Fibroblast of lung (primary cell): ENCODE measurements around the gene RDH16. TPM values are rescaled to one million over a fixed set of nuclear protein-coding genes. Genes with fewer than 3 reads are reported as not detected.

ENCODE experiments used
- DNase-seq, 2 donors: peaks; one replicate each; pipeline versions ENCODE4 v3.0.0 to v3.0.0-alpha.2; 2010; ENCODE audit warnings: low read depth in 2 of 2
- H2AFZ ChIP-seq: 2 replicates; pipeline ENCODE4 v1.5.1; 2012; ENCODE audit warnings: low read length, control low read depth, inconsistent platforms
- H3K27ac ChIP-seq: 2 replicates; pipeline ENCODE4 v1.5.1; 2011; ENCODE audit warnings: low read length, control low read depth; ENCODE audit not compliant: insufficient read depth
- H3K27me3 ChIP-seq: 2 replicates; pipeline ENCODE4 v1.5.1; 2011; ENCODE audit warnings: mild to moderate bottlenecking, low read length; ENCODE audit not compliant: control insufficient read depth, insufficient read depth
- H3K36me3 ChIP-seq: 2 replicates; pipeline ENCODE4 v1.5.1; 2011; ENCODE audit warnings: low read length; ENCODE audit not compliant: control insufficient read depth, insufficient read depth
- H3K4me1 ChIP-seq: 2 replicates; pipeline ENCODE4 v1.5.1; 2011; ENCODE audit warnings: low read length; ENCODE audit not compliant: control insufficient read depth, insufficient read depth; ENCODE audit errors: extremely low read depth
- H3K4me2 ChIP-seq: 2 replicates; pipeline ENCODE4 v1.5.1; 2011; ENCODE audit warnings: low read length, control low read depth; ENCODE audit not compliant: insufficient read depth; ENCODE audit errors: extremely low read depth
- H3K4me3 ChIP-seq, 4 experiments: fragments of 200-600 bp in 1 of 4; sonication (generic) in 1 of 4; replicated peaks in 1 of 4; 2 replicates each; pipeline ENCODE4 v1.5.1; 2011 to 2016; ENCODE audit warnings: low read length in 4 of 4, low read depth in 3 of 4, mild to moderate bottlenecking in 3 of 4, control low read depth in 2 of 4, inconsistent platforms in 1 of 4, mixed read lengths in 1 of 4; ENCODE audit not compliant: insufficient read depth in 1 of 4; ENCODE audit errors: control extremely low read depth in 1 of 4
- H3K79me2 ChIP-seq: 2 replicates; pipeline ENCODE4 v1.5.1; 2012; ENCODE audit warnings: mild to moderate bottlenecking, low read length, inconsistent platforms; ENCODE audit not compliant: control insufficient read depth, insufficient read depth
- H3K9ac ChIP-seq: 2 replicates; pipeline ENCODE4 v1.5.1; 2011; ENCODE audit warnings: mild to moderate bottlenecking, low read length, control low read depth; ENCODE audit not compliant: insufficient read depth
- H3K9me3 ChIP-seq: 2 replicates; pipeline ENCODE4 v1.5.1; 2012; ENCODE audit warnings: low read depth, low read length; ENCODE audit not compliant: control insufficient read depth, insufficient read depth
- H4K20me1 ChIP-seq: 2 replicates; pipeline ENCODE4 v1.5.1; 2011; ENCODE audit warnings: low read length; ENCODE audit not compliant: control insufficient read depth, insufficient read depth; ENCODE audit errors: extremely low read depth
- CTCF ChIP-seq, 2 donors: IDR thresholded peaks in 1 of 2; conservative IDR thresholded peaks in 1 of 2; 1 replicate in 1 of 2; 2 replicates in 1 of 2; pipeline ENCODE4 v1.5.1; 2011 to 2012; ENCODE audit warnings: low read length in 2 of 2, control low read depth in 1 of 2, inconsistent platforms in 1 of 2, low read depth in 1 of 2, mild to moderate bottlenecking in 1 of 2
- EZH2 ChIP-seq: IDR thresholded peaks from 2 replicates; pipeline ENCODE4 v1.5.1; 2012; ENCODE audit warnings: low read length, control low read depth, mild to moderate bottlenecking; ENCODE audit errors: missing control alignments
- polyA plus RNA-seq, 2 donors: library from polyadenylated mRNA; depleted of rRNA in 1 of 2; stranded (reverse) in 1 of 2; unstranded in 1 of 2; fragments of >200 nt; gene quantifications; 2 replicates each; pipeline ENCODE4 v1.2.1, GENCODE V29; 2011 to 2012; ENCODE audit warnings: missing spikeins in 1 of 2
- total RNA-seq: library from RNA; depleted of rRNA; stranded (reverse); fragments of >200 nt; gene quantifications from 2 replicates; pipeline ENCODE4 v1.2.1, GENCODE V29; 2014

The RDH16 gene
- total and polyA plus RNA-seq, 2 donors (not counting 1 experiment from before 2014, with no cell fraction given): 0.17 TPM; not detected in 1

GRCh38 chr12:56951582-56952339 is 5.6 kb downstream of the RDH16 start:
- H3K4me1 ChIP-seq: no peaks in the 10 kb centered on the region
- no peak overlapping the region for H3K4me2 ChIP-seq
- H4K20me1 ChIP-seq: no peaks in the 10 kb centered on the region
- H2AFZ ChIP-seq: no peak overlapping the region
- H3K9me3 ChIP-seq: no peaks in the 10 kb centered on the region
- H3K36me3 ChIP-seq: no peaks in the 10 kb centered on the region
- H3K9ac ChIP-seq: no peak overlapping the region
- no peak overlapping the region for H3K4me3 ChIP-seq
- peaks cover 2% of the 10 kb centered on the region for H3K27me3 ChIP-seq
- no peaks in the 10 kb centered on the region for H3K79me2 ChIP-seq
- no peak for DNase-seq
- TF ChIP-seq EZH2: no peak
- TF ChIP-seq CTCF (conservative IDR thresholded peaks at IDR 0.05 in 1 of 2, IDR thresholded peaks at IDR 0.05 in 1 of 2; ENCODE audit: low read depth in 1 of 2, low read length in 2 of 2): no peak
- no peak overlapping the region for H3K27ac ChIP-seq

- H3K36me3 ChIP-seq: no peaks in the 10 kb centered on the region
- H4K20me1 ChIP-seq: no peaks in the 10 kb centered on the region
- H3K9me3 ChIP-seq: no peaks in the 10 kb centered on the region
- no peak overlapping the region for H3K4me2 ChIP-seq
- no peak for DNase-seq
- H3K27ac ChIP-seq: no peak overlapping the region
- H3K79me2 ChIP-seq: no peaks in the 10 kb centered on the region
- H3K4me3 ChIP-seq: no peak overlapping the region
- no peaks in the 10 kb centered on the region for H3K4me1 ChIP-seq
- H3K27me3 ChIP-seq: no peaks in the 10 kb centered on the region
- TF ChIP-seq EZH2: no peak
- TF ChIP-seq CTCF (conservative IDR thresholded peaks at IDR 0.05 in 1 of 2, IDR thresholded peaks at IDR 0.05 in 1 of 2; ENCODE audit: low read depth in 1 of 2, low read length in 2 of 2): no peak
- no peak overlapping the region for H3K9ac ChIP-seq
- no peak overlapping the region for H2AFZ ChIP-seq
These were observed 8.5 kb downstream of the RDH16 start for GRCh38 chr12:56948881-56949280.

GRCh38 chr12:56948457-56948777 is 9.0 kb downstream of the RDH16 start:
- H3K36me3 ChIP-seq: no peaks in the 10 kb centered on the region
- no peak overlapping the region for H3K4me2 ChIP-seq
- H3K27me3 ChIP-seq: no peaks in the 10 kb centered on the region
- H3K4me3 ChIP-seq: no peak overlapping the region
- no peak overlapping the region for H3K27ac ChIP-seq
- DNase-seq: no peak
- H3K79me2 ChIP-seq: no peaks in the 10 kb centered on the region
- H4K20me1 ChIP-seq: no peaks in the 10 kb centered on the region
- H2AFZ ChIP-seq: no peak overlapping the region
- no peaks in the 10 kb centered on the region for H3K4me1 ChIP-seq
- no peaks in the 10 kb centered on the region for H3K9me3 ChIP-seq
- no peak for TF ChIP-seq CTCF (conservative IDR thresholded peaks at IDR 0.05 in 1 of 2, IDR thresholded peaks at IDR 0.05 in 1 of 2; ENCODE audit: low read depth in 1 of 2, low read length in 2 of 2)
- no peak for TF ChIP-seq EZH2
- no peak overlapping the region for H3K9ac ChIP-seq
